ENCODE data around the gene GALNT17. TPM values are rescaled to one million over a fixed set of nuclear protein-coding genes. Genes with fewer than 3 reads are reported as not detected.

GALNT17 gene
- total and polyA plus RNA-seq, 2 experiments from 2014 or later: 2.3 to 4.6 TPM

DNA sequence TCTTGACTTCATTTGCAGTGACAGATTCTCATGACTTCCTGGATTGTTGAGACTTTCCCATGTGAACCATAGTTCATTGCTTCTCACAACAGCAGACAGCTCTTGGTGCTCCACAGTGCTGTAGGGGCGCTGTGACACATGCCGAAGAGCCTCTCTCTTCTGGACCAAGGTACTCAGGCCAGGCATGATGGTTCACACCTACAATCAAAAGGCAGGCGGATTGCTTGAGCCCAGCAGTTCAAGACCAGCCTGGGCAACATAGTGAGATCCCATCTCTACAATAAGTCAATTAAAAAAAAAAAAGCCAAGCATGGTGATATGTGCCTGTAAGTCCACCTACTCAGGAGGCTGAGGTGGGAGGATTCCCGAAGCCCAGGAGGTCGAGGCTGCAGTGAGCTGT is 354.5 kb downstream of the GALNT17 start:
- no peak overlapping the region for H3K4me3 ChIP-seq
- no peaks in the 10 kb centered on the region for H3K36me3 ChIP-seq
- H3K4me1 ChIP-seq (ENCODE audit: low read depth): no peaks in the 10 kb centered on the region
- H3K27ac ChIP-seq: no peak overlapping the region
- no peaks in the 10 kb centered on the region for H3K27me3 ChIP-seq
- no peak for DNase-seq (ENCODE audit: low read depth in 1 of 2, low spot score in 1 of 2)
- TF ChIP-seq, protein P1, sequence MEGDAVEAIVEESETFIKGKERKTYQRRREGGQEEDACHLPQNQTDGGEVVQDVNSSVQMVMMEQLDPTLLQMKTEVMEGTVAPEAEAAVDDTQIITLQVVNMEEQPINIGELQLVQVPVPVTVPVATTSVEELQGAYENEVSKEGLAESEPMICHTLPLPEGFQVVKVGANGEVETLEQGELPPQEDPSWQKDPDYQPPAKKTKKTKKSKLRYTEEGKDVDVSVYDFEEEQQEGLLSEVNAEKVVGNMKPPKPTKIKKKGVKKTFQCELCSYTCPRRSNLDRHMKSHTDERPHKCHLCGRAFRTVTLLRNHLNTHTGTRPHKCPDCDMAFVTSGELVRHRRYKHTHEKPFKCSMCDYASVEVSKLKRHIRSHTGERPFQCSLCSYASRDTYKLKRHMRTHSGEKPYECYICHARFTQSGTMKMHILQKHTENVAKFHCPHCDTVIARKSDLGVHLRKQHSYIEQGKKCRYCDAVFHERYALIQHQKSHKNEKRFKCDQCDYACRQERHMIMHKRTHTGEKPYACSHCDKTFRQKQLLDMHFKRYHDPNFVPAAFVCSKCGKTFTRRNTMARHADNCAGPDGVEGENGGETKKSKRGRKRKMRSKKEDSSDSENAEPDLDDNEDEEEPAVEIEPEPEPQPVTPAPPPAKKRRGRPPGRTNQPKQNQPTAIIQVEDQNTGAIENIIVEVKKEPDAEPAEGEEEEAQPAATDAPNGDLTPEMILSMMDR (IDR thresholded peaks at IDR 0.05; ENCODE audit: low read depth, low read length): no peak
- H3K9me3 ChIP-seq (ENCODE audit: low read depth): no peaks in the 10 kb centered on the region

GRCh38 chr7:71486856-71487628 is 355.1 kb downstream of the GALNT17 start:
- no peak overlapping the region for H3K4me3 ChIP-seq
- no peak overlapping the region for H3K27ac ChIP-seq
- H3K9me3 ChIP-seq (ENCODE audit: low read depth): no peaks in the 10 kb centered on the region
- DNase-seq (ENCODE audit: low read depth in 1 of 2, low spot score in 1 of 2): peak in 1 of 2 donors; percentile 46
- TF ChIP-seq, protein P1 (IDR thresholded peaks at IDR 0.05; ENCODE audit: low read depth, low read length): no peak
- no peaks in the 10 kb centered on the region for H3K36me3 ChIP-seq
- H3K4me1 ChIP-seq (ENCODE audit: low read depth): no peaks in the 10 kb centered on the region
- H3K27me3 ChIP-seq: no peaks in the 10 kb centered on the region

GRCh38 chr7:71488308-71488707 is 356.4 kb downstream of the GALNT17 start:
- Histone ChIP-seq H3K27me3 (no peaks in the 10 kb centered on the region), H3K27ac (no peak overlapping the region)

DNA sequence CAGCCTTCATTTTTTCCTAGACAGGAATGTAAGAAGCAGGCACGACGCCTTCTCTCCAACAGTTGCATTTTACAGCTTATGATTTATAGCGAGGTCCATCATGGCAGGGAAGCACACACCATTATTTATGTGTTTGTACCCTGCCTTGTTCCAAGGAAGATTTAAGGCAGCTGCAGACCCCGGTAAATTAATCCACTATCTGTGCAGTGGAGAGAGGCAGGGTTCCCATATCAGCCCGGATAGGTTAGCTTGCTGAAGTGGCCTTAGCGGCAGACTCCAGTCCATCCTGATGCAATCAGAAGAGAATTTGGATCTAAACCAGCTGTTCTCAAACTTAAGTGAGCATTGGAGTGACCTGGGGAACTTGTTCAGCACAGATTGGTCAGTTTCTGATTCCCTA is 359.4 kb downstream of the GALNT17 start:
- no peak for DNase-seq (ENCODE audit: low read depth in 1 of 2, low spot score in 1 of 2)
- TF ChIP-seq, protein P1 (IDR thresholded peaks at IDR 0.05; ENCODE audit: low read depth, low read length): no peak
- Histone ChIP-seq H3K36me3 (no peaks in the 10 kb centered on the region), H3K9me3 (ENCODE audit: low read depth) (no peaks in the 10 kb centered on the region), H3K27ac (no peak overlapping the region), H3K4me1 (ENCODE audit: low read depth) (no peaks in the 10 kb centered on the region), H3K27me3 (no peaks in the 10 kb centered on the region), H3K4me3 (no peak overlapping the region)

More at GRCh38 chr7:71488308-71488707, 356.4 kb downstream of the GALNT17 start:
- H3K9me3 ChIP-seq (ENCODE audit: low read depth): no peaks in the 10 kb centered on the region
- peak in 1 of 2 donors; percentile 34 for DNase-seq (ENCODE audit: low read depth in 1 of 2, low spot score in 1 of 2)
- H3K4me1 ChIP-seq (ENCODE audit: low read depth): no peaks in the 10 kb centered on the region
- H3K4me3 ChIP-seq: no peak overlapping the region
- no peaks in the 10 kb centered on the region for H3K36me3 ChIP-seq
- TF ChIP-seq, protein P1 (IDR thresholded peaks at IDR 0.05; ENCODE audit: low read depth, low read length): no peak

DNA sequence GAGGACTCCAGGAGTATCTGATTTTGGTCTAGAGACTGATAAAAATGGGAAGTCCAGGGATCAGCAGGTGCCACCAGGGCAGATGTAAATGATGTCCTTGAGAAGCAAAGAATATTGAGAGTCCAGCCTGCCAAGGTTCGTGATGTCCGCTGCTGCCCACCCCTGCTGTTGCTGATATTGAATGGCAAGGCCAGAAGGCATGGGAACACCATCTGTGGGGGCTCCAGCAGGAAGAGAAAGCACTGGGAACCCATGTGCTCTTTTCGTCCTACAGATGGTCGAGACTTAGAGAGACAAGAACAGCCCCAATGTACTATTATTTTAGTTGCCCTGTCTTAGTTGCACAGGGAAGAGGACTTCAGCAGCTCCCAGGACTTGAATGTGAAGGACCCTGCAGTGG is 363.9 kb downstream of the GALNT17 start:
- DNase-seq (ENCODE audit: low read depth in 1 of 2, low spot score in 1 of 2): no peak
- Histone ChIP-seq H3K36me3 (no peaks in the 10 kb centered on the region), H3K27me3 (no peaks in the 10 kb centered on the region), H3K4me1 (ENCODE audit: low read depth) (no peaks in the 10 kb centered on the region), H3K27ac (no peak overlapping the region), H3K4me3 (no peak overlapping the region), H3K9me3 (ENCODE audit: low read depth) (no peaks in the 10 kb centered on the region)
- TF ChIP-seq, protein P1 (IDR thresholded peaks at IDR 0.05; ENCODE audit: low read depth, low read length): no peak
